K562 (cell line): Measurements from ENCODE around the gene EIF5. TPM values are rescaled to one million over a fixed set of nuclear protein-coding genes. Genes with fewer than 3 reads are reported as not detected.

Source experiments
- ATAC-seq: fragments of 200-7000 bp; cut with Tn5 transposase; 3 replicates; pipeline ENCODE4 v1.9.1; 2020; ENCODE audit warnings: moderate library complexity
- BruUV-seq: library from RNA; stranded (reverse); fragments of 400-500 nt; replicated peaks from 2 replicates; lab custom pipeline; 2021; lab: Mats Ljungman, UMichigan
- CTCF ChIA-PET: fragments of 300-600 bp; formaldehyde crosslinking; extraction: SDS; loops from one replicate; lab custom pipeline; 2021; ENCODE audit warnings: low intra/inter-chr PET ratio; lab: Yijun Ruan, JAX
- POLR2A ChIA-PET: fragments of 300-600, 350-650 bp; sonication (Branson Sonifier 250); formaldehyde crosslinking; extraction: SDS; loops from one replicate; lab custom pipeline; 2021; ENCODE audit warnings: antibody characterized with exemption, inconsistent platforms; lab: Yijun Ruan, JAX
- DNase-seq, 4 experiments: peaks; one replicate each; pipeline versions ENCODE4 v3.0.0 to v3.0.0-alpha.2; 2011 to 2018; ENCODE audit warnings: low spot score in 3 of 4, mixed read lengths in 3 of 4; ENCODE audit errors: extremely low read depth in 1 of 4
- FAIRE-seq: peaks from 2 replicates; lab custom pipeline; 2011; peaks lifted over from hg19 to GRCh38; lab: Jason Lieb, UNC
- H2AFZ ChIP-seq: 2 replicates; pipeline ENCODE4 v1.6.0; 2011; ENCODE audit warnings: low read depth, low read length, control low read depth, inconsistent platforms
- H3K27ac ChIP-seq: fragments of 200-600 bp; 3 replicates; pipeline ENCODE4 v1.8.0; 2011; ENCODE audit warnings: low read depth, mild to moderate bottlenecking, control low read depth, inconsistent platforms, low read length, moderate library complexity, mixed read lengths; ENCODE audit errors: extremely low read depth
- H3K27me3 ChIP-seq, 2 experiments: fragments of 300-600 bp in 1 of 2; 2 replicates in 1 of 2; 3 replicates in 1 of 2; pipeline versions ENCODE4 v1.6.0 to v1.8.0; 2011; ENCODE audit warnings: inconsistent platforms in 2 of 2, low read length in 2 of 2, mild to moderate bottlenecking in 1 of 2, mixed read lengths in 1 of 2, moderate library complexity in 1 of 2; ENCODE audit not compliant: control insufficient read depth in 2 of 2, insufficient read depth in 2 of 2
- H3K36me3 ChIP-seq: fragments of 300-600 bp; 3 replicates; pipeline ENCODE4 v1.8.0; 2011; ENCODE audit warnings: mild to moderate bottlenecking, low read length, inconsistent platforms; ENCODE audit not compliant: control insufficient read depth, insufficient read depth
- H3K4me1 ChIP-seq, 2 experiments: fragments of 200-600 bp in 1 of 2; replicated peaks in 1 of 2; 2 replicates in 1 of 2; 3 replicates in 1 of 2; pipeline versions ENCODE4 v1.5.1 to v1.8.0; 2011; ENCODE audit warnings: inconsistent platforms in 2 of 2, low read length in 2 of 2, mild to moderate bottlenecking in 1 of 2, mixed read lengths in 1 of 2, moderate library complexity in 1 of 2; ENCODE audit not compliant: control insufficient read depth in 2 of 2, insufficient read depth in 2 of 2
- H3K4me2 ChIP-seq: 2 replicates; pipeline ENCODE4 v1.6.1; 2011; ENCODE audit warnings: low read length, control low read depth, inconsistent platforms, mixed read lengths; ENCODE audit not compliant: insufficient read depth
- H3K4me3 ChIP-seq: fragments of 200-600 bp; sonication (generic), shearing (Covaris generic); 2 replicates; pipeline ENCODE4 v1.5.1; 2016; ENCODE audit warnings: control low read depth, inconsistent platforms
- H3K79me2 ChIP-seq: fragments of 200-600 bp; 3 replicates; pipeline ENCODE4 v1.8.0; 2011; ENCODE audit warnings: low read length, inconsistent platforms; ENCODE audit not compliant: control insufficient read depth, insufficient read depth
- H3K9ac ChIP-seq, 2 experiments: 2 replicates each; pipeline versions ENCODE4 v1.6.0 to v1.6.1; 2011; ENCODE audit warnings: low read depth in 2 of 2, low read length in 2 of 2, control low read depth in 1 of 2, inconsistent platforms in 1 of 2, mild to moderate bottlenecking in 1 of 2, mixed read lengths in 1 of 2; ENCODE audit not compliant: insufficient read depth in 1 of 2
- H3K9me1 ChIP-seq: one replicate; pipeline ENCODE4 v1.6.0; 2011; ENCODE audit warnings: inconsistent platforms, mild to moderate bottlenecking, low read length, moderate library complexity; ENCODE audit not compliant: control insufficient read depth, insufficient read depth
- H3K9me3 ChIP-seq: replicated peaks from 2 replicates; pipeline ENCODE4 v1.5.1; 2011; ENCODE audit warnings: low read depth, low read length, inconsistent platforms; ENCODE audit not compliant: control insufficient read depth, insufficient read depth
- H4K20me1 ChIP-seq: replicated peaks from 2 replicates; pipeline ENCODE4 v1.6.1; 2011; ENCODE audit warnings: low read length, inconsistent platforms, mixed read lengths; ENCODE audit not compliant: control insufficient read depth, insufficient read depth
- ARID2 ChIP-seq: fragments of 450-650 bp; IDR thresholded peaks from 2 replicates; pipeline ENCODE4 v1.6.1; 2017; ENCODE audit warnings: antibody characterized with exemption, mild to moderate bottlenecking
- CEBPB ChIP-seq: fragments of 450-650 bp; IDR thresholded peaks from 2 replicates; pipeline ENCODE4 v1.6.1; 2016; ENCODE audit warnings: missing genetic modification characterization, missing compliant biosample characterization
- CEBPG ChIP-seq, 3 experiments: fragments of 200-800 bp in 1 of 3; sonication (Bioruptor generic) in 1 of 3; sonication (generic) in 1 of 3; formaldehyde crosslinking in 1 of 3; IDR thresholded peaks in 2 of 3; conservative IDR thresholded peaks in 1 of 3; 2 replicates each; pipeline versions ENCODE4 v1.6.1 to v1.8.0; 2016 to 2022; ENCODE audit warnings: missing compliant biosample characterization in 2 of 3, missing genetic modification characterization in 2 of 3, mild to moderate bottlenecking in 1 of 3, missing genetic modification reagents in 1 of 3
- DMBX1 ChIP-seq: fragments of 250-450 bp; sonication (Bioruptor Pico); IDR thresholded peaks from 2 replicates; pipeline ENCODE4 v1.8.0; 2022; ENCODE audit warnings: inconsistent platforms, mild to moderate bottlenecking, moderate library complexity, borderline replicate concordance
- HDAC8 ChIP-seq: fragments of 450-650 bp; IDR thresholded peaks from 2 replicates; pipeline ENCODE4 v1.6.1; 2016; ENCODE audit warnings: mild to moderate bottlenecking, missing genetic modification characterization, moderate library complexity, missing compliant biosample characterization
- KLF16 ChIP-seq: IDR thresholded peaks from 2 replicates; pipeline ENCODE4 v1.6.1; 2016; ENCODE audit warnings: antibody characterized with exemption
- MAFG ChIP-seq: fragments of 450-650 bp; conservative IDR thresholded peaks from 2 replicates; pipeline ENCODE4 v1.6.1; 2016; ENCODE audit warnings: missing genetic modification characterization, missing compliant biosample characterization
- NCOA4 ChIP-seq: fragments of 450-650 bp; IDR thresholded peaks from 2 replicates; pipeline ENCODE4 v1.6.1; 2018; ENCODE audit warnings: mild to moderate bottlenecking; ENCODE audit not compliant: partially characterized antibody
- RBBP5 ChIP-seq: fragments of 200-600 bp; sonication (generic); IDR thresholded peaks from 2 replicates; pipeline ENCODE4 v1.6.1; 2012; ENCODE audit warnings: borderline replicate concordance, mild to moderate bottlenecking, low read length, control low read depth, inconsistent platforms; ENCODE audit not compliant: insufficient read depth, poor library complexity, severe bottlenecking
- XRCC5 ChIP-seq: fragments of 200-400 bp; formaldehyde crosslinking; IDR thresholded peaks from 2 replicates; pipeline ENCODE4 v1.6.1; 2017; ENCODE audit warnings: low read depth, mild to moderate bottlenecking, low read length
- WGBS: fragments of 100-300 bp; shearing (Covaris generic); methylation state at CpG from one replicate; pipeline ENCODE4 v1.1.6; 2016; ENCODE audit warnings: low coverage, mixed read lengths; ENCODE audit not compliant: insufficient coverage; ENCODE audit errors: missing lambda C conversion rate; 5-methylcytosine and 5-hydroxymethylcytosine counted together
- in situ Hi-C: fragments of 300-500 bp; cut with MboI; formaldehyde crosslinking; loops from 4 replicates; pipeline ENCODE4 v1.15.0; 2018; ENCODE audit warnings: inconsistent platforms, mixed read lengths
- intact Hi-C: fragments of 100-400 bp; cut with micrococcal nuclease; formaldehyde crosslinking; loops from 2 replicates; pipeline ENCODE4 v1.14.2; 2022
- polyA plus RNA-seq, 8 experiments: library from polyadenylated mRNA; depleted of rRNA in 4 of 8; stranded (reverse) in 5 of 8; unstranded in 3 of 8; fragments of >200 nt; fragmentation: Nextera tagmentation in 2 of 8; fragmentation: Illumina TruSeq in 1 of 8; extraction: Ambion mirVana in 2 of 8; extraction: Trizol in 1 of 8; gene quantifications; 2 replicates each; pipeline versions ENCODE4 v1.2.1 to v1.2.3, GENCODE V29; 2011 to 2014; ENCODE audit warnings: inconsistent platforms in 1 of 8, missing spikeins in 1 of 8
- total RNA-seq, 7 experiments: library from RNA; depleted of rRNA in 6 of 7; stranded (reverse); fragments of >200 nt in 6 of 7; fragmentation: Illumina TruSeq in 2 of 7; extraction: Trizol in 2 of 7; gene quantifications; 2 replicates each; pipeline versions ENCODE4 v1.2.1 to v1.2.3, GENCODE V29; 2011 to 2021; ENCODE audit warnings: low replicate concordance in 1 of 7

The EIF5 gene
- total and polyA plus RNA-seq, 9 of the 15 experiments (the other 6 are each of a cell fraction or from before 2014, with no cell fraction given) = 92.7 to 442 (median 190) TPM

- TF ChIP-seq KLF16 (peak; percentile 94), DMBX1 (CRISPR knock-in tag) (no peak)
Measured at GRCh38 chr14:103378038-103378854, 44.2 kb downstream of the EIF5 start (continued).

DNA sequence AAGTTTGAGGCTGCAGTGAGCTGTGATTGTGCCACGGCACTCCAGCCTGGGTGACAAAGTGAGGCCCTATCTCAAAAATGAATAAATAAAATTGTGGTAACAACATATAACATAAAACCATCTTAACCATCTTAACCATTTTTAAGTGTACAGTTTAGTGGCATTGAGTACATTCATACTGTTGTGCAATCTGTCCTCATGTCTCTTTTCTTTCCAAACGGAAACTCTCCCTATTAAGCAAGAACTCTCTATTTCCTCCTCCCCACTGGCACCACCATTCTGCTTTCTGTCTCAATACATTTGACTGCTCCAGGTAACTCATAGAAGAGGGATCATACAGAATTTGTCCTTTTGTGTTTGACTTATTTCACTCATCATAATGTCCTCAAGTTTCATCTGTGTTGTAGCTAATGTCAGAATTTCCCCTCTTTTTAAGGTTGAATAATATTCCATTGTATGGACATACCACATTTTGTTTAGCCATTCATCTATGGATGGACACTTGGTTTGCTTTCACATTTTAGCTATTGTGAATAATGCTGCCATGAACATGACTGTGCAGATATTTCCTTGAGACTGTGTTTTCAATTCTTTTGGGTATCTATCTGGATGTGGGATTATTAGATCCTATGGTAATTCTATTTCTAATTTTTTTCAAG is 46.8 kb downstream of the EIF5 start:
- ChIA-PET POLR2A (interaction anchor here (0.8 kb wide), 1 partner anchor 56 kb away, joined by 3 read pairs; no protein-coding TSS in a partner anchor), CTCF (no interaction called here)
- no peaks in the 10 kb centered on the region for H4K20me1 ChIP-seq
- FAIRE-seq = no peak
- H3K4me2 ChIP-seq = no peak overlapping the region
- no peak overlapping the region for H2AFZ ChIP-seq
- H3K27ac ChIP-seq = no peak overlapping the region
- no peaks in the 10 kb centered on the region for H3K27me3 ChIP-seq
- H3K9me3 ChIP-seq = no peaks in the 10 kb centered on the region
- no peak for DNase-seq
- TF ChIP-seq MAFG (tag) (peak; percentile 36; the same call in 1 of the 2 replicates), XRCC5 (no peak), HDAC8 (tag) (no peak), CEBPB (tag) (peak; percentile 69), CEBPG (CRISPR knock-in tag; IDR thresholded peaks at IDR 0.05) (no peak), CEBPG (tag; conservative IDR thresholded peaks at IDR 0.05 in 1 of 2, IDR thresholded peaks at IDR 0.05 in 1 of 2) (peak; percentile 16 to 44; a peak in 1 of 4 replicates), ARID2 (no peak), RBBP5 (no peak), NCOA4 (no peak)
- no peak for ATAC-seq
- H3K79me2 ChIP-seq = peaks cover 12% of the 10 kb centered on the region
- H3K9me1 ChIP-seq = no peaks in the 10 kb centered on the region
- no peak overlapping the region for H3K9ac ChIP-seq
- no peaks in the 10 kb centered on the region for H3K36me3 ChIP-seq
- no TSS peak for BruUV-seq
- H3K4me3 ChIP-seq = no peak overlapping the region
- peaks cover 31 to 43% of the 10 kb centered on the region in 2 experiments; a peak in 4 of 5 replicates for H3K4me1 ChIP-seq
- intact Hi-C loops = no loop called here
- in situ Hi-C loops = no loop called here
- 10% methylated on average over 2 of the region's 2 CpGs for WGBS
